HG02763 (cell line): ENCODE data around the gene ZDHHC6.
A peak's percentile ranks its signal among the peaks of the same experiment; 100 is the strongest.
"Not testable (repeated sequence)": the region's sequence is repeated elsewhere in the genome, so short reads cannot be mapped to it uniquely, and the experiment has no call there.

Experiments used
- ATAC-seq: cut with Tn5 transposase; IDR thresholded peaks from one replicate; pipeline ENCODE4 v1.9.1; 2021; ENCODE audit warnings: mild to moderate bottlenecking, moderate library complexity; ENCODE audit not compliant: unreplicated experiment

The ZDHHC6 gene, protein sequence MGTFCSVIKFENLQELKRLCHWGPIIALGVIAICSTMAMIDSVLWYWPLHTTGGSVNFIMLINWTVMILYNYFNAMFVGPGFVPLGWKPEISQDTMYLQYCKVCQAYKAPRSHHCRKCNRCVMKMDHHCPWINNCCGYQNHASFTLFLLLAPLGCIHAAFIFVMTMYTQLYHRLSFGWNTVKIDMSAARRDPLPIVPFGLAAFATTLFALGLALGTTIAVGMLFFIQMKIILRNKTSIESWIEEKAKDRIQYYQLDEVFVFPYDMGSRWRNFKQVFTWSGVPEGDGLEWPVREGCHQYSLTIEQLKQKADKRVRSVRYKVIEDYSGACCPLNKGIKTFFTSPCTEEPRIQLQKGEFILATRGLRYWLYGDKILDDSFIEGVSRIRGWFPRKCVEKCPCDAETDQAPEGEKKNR

DNA sequence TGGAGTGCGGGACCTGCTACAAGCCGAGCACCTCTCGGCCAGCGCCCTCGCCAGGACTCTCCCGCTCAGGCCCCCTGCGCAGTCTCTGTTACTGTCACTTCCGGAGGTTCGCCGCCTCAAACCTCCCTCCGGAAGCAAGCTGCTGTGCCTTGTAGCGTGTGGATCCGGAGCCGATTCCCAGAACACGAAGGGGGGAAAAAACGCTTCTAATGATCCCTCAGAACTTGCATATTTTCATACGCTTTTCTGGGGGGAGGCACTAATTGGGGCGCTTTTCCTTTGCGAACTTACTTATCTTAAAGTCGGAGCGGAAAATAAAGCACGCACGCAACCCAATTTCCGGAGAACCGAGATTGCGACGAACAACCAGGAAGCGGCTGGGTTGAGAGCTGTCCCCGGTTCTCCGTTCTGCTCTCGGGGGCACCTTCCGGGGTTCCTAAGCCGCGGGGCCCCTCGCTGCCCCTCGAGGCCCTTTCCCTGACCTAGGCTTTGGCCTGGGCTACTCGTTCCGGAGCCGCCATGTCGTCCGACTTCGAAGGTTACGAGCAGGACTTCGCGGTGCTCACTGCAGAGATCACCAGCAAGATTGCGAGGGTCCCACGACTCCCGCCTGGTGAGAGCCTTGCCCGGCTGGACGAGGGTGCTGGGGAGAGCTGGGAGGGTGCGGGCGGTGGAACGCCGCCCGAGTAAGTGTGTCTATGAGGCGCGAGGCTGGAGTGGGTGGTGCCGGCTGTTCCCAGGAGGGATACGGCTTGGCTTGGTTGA, at the start of gene ZDHHC6, which contains the start of gene VTI1A:
Gene ZDHHC6 (minus strand): TSS at position 60 of the 765 bp plus-strand sequence. CDS start 1,478 bp downstream, outside the sequence.
Gene VTI1A (plus strand): TSS at position 361 of the 765 bp plus-strand sequence. CDS start 159 bp downstream, at position 520.
- peak; percentile 95 for ATAC-seq

DNA sequence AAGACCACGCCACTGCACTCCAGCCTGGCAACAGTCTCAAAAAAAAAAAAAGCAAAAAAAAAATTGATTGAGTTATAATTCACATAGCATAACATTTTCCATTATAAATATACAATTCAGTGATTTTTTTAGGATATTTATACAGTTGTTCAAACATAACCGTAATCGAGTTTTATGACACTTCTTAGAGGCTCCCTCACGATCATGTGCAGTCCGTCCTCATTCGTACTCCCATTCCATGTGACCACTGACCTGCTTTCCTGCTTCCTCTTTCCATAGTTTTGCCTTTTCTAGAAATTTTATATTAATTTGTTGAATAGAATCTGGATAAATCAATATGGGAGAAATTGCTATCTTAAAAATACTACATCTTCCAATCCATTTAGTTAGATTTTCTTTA, 46.0 kb upstream of the ZDHHC6 start:
- no peak for ATAC-seq

DNA sequence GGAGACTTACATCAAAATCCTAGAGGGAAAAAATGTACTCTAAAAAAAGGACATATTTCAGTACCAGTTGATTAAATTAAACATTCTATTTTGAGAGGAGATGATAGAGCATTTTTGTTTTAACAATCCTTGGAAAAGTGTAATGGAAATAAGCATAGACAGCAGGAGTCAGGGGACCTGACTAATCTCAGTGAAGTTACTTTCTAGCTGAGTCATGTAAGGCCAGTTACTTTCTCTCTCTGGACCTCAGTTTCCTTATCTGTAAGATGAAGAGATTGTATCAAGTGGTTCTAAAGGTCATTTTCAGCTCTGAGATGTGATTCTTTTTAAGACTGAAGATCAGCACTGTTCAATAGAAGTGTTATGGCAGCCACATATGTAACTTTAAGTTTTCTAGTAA, 44.4 kb upstream of the ZDHHC6 start:
- ATAC-seq, result no peak

DNA sequence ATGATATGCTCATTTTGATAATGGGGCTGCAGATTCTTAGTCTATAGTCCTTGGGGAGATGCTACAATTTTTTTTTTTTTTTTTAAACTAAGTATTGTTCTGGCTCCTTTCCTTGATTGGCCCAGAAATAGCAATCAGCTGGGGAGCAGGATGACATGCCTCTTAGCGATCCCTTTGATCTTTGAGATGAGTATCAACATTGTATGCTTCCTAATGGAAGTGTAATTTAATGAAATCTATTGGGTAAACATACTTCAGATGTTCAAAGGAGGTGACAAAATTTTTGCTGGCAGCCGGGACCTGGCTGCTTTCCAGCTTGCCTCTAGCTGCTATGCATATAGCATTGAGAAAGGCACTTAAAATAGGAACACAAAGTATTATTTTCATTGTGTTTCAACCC, 43.8 kb upstream of the ZDHHC6 start:
- no peak for ATAC-seq

DNA sequence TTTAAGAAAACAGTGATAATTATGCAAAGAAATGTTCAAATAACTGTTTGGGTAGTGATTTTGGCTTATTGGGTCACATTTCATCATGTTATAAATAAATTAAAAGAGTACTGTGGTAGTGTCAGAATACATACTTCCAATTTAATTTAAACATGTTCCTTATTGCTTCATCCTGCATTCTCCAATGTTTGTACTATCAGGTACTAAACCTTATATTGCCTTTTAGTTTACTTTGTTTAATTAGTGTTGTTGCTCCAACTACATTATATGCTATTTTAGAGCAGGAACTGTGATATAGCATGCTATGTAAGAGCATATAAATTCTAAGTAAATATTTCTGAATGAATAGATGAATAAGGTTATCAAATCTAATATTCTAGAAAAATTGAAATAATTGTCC, 41.2 kb upstream of the ZDHHC6 start:
- no peak for ATAC-seq

DNA sequence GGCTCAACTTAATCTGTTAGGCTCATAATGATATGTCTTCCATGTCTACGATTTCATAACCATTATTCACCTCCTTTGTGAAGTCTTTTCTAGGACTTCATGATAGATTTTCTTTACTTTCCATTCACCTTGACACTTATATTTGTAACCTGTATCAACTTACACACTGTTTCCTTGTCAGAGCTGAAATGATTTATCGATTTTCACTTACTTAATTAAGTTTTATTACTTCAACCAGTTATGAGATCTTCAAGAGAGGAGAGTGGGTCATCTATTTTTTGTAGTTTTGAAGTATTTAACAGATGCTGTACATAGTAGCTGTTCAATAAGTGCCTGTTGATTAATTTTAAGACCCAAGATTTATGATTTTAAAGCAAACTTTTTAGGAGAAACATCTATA, 37.7 kb upstream of the ZDHHC6 start:
- ATAC-seq, result no peak

DNA sequence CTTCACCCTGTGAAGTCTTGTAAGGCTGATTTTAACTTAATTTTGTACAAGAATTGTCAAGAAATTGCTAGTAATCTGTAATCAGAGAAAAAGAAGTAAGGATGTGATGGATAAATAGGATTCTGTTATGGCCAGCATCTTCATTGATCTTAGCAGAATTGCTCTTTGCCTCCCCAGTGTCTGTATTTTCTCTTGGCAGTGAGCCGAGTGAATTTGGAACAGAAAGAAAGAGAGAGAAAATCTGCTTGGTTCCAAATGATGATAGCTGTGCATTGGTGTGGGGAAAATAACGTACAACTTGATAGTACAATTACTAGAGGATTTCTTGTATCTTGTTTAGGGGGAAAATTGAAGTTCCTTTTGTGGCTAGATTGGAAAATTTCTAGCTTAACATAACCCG, 34.9 kb upstream of the ZDHHC6 start:
- ATAC-seq, result no peak

DNA sequence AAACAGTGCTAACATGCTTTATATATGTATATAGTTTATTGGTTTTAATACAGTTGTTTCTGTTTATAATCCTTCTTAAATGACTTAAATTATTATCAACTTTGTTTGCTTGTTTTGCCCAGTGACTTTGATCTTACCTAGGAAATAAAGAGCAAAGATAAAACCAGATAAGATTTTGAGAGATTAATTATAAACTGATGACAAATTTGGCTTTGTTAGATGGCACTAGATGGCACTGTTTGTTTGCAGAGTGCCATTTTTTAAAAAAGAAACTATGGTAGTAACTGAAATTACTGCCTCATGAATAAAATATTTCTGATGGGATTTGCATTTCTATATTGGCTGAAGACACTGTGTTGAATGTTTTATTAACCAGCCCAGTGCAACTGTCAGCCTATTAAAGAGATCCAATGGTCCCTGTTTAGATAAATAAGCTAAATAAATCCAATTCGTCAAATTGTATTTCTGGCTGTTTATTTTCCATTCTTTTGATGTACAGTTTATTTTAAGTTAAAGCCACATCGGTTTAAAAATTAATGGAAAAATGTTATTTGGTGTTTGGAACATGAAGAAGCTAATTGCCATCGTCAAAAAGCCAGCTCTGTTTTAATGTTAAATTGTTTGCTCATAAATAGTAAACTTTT, 29.0 kb upstream of the ZDHHC6 start:
- ATAC-seq, result no peak

DNA sequence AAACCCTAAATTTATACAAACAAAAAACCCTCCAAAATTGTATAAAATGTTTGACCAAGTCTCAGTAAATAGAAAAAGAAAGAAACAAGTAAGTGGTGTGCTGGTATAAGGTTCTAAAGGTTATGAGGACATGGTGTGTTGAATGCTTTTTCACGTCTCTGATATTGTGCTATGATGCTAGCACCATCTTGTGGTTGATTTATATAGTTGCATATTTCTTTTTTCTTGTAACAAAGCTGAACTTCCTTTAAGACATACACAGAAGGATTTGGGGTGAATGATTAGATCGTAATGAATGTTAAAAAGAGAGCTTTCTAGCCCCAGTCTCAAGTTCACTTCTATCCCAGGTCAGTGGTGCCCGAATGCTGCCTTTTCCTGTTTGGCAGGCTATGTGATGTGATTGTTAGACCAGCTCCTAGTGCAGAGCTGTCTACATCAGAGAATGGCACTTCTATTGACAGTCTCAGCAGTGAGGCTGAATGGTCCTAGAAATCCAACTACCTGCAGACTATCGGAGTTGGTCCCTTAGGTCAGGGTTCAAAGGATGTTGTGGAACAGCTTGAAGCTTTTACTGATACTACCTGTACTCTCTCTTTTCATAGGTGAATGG, 25.3 kb upstream of the ZDHHC6 start:
- ATAC-seq, result peak; percentile 53

DNA sequence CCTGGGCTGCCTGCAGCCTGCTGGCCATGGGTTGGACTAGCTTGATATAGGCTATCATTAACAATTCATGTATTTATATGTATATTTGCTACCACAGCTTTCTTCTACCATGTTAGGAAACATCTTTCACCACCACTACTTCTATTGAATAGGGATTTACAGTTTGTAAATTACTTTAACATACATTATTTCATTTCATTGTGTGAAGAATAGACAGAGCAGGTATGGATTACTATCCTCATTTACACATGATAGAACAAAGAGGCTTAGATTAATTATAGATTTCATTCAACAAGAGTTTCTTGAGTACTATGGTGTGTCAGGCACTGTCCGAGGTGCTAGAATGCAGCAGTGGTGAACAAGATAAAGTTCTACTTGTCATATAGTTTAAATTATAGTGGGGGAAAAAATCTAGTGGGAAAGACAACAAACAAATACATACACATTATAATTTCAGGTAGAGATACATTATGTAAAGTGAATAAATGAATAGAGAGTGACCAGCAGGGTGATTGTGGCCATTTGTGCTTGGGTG, 20.9 kb upstream of the ZDHHC6 start:
- no peak for ATAC-seq

DNA sequence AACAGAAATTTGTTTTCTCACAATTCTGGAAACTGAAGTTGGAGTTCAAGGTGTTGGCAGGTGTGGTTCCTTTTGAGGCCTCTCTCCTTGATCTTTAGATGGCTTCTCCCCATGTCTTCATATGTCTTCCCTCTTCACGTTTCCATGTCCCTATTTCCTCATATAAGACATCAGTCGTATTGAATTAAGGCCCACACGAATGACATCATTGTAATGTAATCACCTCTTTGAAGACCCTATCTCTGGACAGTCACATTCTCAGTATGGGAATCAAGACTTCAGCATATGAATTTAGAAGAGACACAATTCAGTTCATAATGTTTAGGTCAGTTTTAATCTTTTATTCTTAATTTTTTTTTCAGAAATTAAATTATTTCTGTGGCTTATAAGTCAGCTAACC, 20.1 kb upstream of the ZDHHC6 start:
- no peak for ATAC-seq

DNA sequence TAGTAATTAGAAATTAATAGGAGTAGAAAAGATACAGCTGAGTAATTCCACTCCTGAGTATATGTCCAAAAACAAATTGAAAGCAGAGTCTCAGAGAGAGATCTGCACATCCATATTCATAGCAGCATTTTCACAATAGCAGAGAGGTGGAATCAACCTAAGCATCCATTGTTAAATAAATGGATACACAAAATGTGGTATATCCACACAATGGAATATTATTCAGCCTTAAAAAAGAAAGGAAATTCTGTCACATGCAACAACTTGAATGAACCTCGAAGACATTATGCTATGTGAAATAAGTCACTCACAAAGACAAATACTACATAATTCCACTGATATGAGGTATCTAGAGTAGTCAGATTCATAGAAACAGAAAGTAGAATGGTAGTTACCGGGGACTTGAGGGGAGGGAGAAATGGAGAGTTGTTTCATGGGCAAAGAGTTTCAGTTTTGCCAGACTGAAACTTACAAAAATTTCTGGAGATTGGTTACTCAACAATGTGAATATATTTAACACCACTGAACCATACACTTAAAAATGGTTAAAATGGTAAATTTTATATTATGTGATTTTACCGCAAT, 18.7 kb upstream of the ZDHHC6 start:
- no peak for ATAC-seq

DNA sequence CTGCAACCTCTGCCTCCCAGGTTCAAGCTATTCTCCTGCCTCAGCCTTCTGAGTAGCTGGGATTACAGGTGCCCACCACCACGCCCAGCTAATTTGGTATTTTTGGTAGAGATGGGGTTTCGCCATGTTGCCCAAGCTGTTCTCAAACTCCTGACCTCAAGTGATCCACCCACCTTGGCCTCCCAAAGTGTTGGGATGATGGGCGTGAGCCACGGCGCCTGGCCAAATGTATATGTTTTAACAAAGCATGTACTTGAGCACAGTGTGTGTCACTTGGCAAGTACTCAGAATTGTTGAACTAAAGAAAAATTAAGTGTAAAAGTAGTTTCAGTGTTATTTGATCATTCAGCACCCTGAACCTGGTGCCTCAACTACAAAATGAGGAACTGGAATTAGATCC, 17.4 kb upstream of the ZDHHC6 start:
- ATAC-seq, result not testable (repeated sequence)

DNA sequence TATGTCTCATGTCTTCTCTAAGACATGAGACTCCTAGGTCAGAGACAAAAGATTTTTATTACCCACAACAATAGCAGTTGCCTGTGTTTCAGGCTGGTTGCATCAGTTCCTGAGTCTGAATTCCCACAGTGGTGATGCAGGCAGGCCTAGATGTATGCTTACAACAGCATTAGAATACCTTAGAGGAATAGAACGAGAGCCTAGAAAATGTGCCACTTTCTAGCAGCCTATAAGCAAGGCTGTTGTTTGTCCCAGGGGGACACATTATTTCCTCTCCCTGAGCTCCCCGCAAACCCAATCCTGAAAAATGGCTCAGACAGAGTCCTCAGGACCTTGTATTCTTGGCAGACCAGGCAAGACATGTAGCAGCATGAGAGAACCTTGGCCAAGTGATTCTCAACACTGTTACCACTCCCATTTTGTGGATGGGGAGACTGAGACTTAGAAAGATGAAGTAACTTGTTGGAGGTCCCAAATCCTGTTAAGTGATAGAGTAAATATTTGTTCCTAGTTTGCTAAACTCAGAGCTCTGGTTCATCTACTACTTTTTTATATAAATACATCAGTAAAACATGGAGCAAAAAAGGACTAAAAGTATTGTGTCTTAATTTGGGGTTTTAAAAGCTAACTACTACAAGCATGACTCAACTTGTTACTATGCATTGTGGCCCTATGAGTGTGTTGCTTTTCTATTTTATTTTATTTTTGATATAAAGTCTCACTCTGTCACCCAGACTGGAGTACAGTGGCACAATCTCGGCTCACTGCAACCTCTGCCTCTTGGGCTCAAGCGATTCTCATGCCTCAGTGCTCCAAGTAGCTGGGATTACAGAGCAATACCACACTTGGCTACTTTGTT, 14.5 kb upstream of the ZDHHC6 start:
- ATAC-seq, result no peak

DNA sequence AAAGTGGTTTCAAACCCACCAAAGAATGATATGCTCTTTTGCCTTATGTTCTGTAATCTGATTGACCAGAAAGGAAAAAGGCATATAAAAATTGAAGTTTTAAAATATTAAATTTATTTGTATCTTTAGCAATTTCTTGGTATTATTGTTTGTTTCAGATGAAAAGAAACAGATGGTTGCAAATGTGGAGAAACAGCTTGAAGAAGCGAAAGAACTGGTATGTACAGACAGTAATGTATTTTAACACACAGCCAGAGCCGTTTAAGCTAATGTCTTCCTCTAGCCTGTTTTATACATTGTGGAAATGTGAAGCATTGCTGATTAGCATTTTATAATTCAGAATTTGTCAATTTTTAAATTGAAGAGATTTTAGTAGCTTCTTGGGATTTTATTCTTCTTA, 13.7 kb upstream of the ZDHHC6 start:
- ATAC-seq, result no peak

DNA sequence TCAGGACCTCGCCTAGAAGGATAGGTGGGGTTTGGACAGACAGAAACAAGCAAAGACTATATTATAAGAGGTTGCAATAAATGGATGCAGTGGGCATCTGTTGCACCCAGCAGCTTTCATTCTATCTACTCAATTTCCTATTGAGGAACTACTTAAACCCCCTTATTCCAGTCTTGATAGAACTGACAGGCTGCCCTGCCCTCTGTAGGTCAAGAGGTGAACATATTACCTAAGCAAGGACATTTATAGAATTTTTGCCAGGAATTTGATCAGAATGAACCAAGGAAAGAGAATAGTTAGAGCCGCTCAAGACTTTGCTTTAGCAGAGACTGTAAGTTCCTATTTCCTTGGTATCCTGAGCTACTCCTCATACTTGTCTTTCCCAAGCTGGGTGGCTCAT, 9.8 kb upstream of the ZDHHC6 start:
- no peak for ATAC-seq

DNA sequence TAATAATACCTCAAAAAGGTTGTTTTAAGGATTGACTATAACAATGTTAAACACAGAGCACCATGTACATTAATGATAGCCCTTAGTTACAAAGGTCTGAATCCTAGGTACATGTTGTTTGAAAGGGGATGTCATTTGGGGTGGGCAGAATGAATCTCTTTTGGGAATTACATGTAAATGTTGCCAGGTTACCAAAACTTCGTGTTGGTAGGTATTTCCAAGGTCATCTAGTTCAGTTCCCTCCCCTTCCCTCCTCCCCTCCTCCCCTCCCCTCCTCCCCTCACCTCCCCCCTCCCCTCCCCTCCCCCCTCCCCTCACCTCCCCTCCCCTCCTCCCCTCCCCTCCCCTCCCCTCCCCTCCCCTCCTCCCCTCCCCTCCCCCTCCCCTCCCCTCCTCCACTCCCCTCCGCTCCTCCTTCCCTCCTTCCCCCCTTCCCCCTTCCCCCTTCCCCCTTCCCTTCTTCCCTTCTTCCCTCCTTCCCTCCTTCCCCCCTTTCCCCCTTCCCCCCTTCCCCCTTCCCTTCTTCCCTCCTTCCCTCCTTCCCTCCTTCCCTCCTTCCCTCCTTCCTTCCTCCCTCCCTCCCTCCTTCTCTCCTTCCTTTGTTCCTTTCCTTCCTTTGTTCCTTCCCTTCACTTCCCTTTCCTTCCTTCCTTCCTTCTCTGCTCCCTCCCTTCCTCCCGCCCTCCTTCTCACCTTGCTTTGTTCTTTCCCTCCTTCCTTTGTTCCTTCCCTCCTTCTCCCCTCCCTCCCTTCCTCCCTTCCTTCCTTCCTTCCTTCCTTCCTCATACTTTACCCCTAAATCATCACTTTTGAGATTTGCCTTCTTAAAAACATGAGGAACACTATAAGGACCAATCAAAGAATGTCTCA, 8.4 kb upstream of the ZDHHC6 start:
- ATAC-seq, result no peak

DNA sequence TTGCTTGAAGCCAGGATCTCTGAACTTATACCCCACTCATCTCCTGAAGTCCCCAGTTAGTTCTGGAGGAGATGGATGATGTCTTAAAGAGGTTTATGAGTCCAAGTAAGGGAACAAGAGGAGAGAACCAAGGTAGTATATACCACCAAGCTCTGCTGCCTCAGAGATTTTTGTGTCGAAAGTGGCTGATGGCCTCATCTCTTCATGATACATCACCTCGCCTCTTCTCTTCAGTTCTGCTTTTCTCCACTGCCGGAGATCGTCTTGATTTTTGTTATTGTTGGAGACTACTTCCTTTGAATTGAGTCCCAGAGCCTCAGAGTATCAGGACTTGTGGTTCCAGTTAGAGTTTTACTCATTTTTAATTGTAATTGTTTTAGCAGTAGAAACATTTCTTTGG, 2.2 kb upstream of the ZDHHC6 start:
- ATAC-seq, result no peak

DNA sequence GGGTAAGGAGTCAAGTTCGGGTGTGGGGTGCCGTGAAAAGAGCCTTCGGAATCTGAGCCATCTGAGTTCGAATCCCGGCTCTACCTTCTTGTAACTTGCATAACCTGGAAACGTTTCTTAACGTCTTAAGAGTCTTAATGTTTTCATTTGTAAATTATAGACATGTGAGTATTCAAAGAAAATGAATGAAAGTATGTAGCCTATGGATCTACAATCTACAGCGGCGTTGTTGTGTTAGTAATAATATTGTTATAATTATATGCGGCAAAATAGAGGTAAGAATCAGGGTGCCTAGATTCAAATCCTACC, 860 bp upstream of the ZDHHC6 start:
- no peak for ATAC-seq
